Measurements from ENCODE around the gene RUNX2. TPM values are rescaled to one million over a fixed set of nuclear protein-coding genes. Genes with fewer than 3 reads are reported as not detected.

Gene RUNX2
- total and polyA plus RNA-seq, 2 experiments from 2014 or later = 4.4 to 5.2 TPM

DNA sequence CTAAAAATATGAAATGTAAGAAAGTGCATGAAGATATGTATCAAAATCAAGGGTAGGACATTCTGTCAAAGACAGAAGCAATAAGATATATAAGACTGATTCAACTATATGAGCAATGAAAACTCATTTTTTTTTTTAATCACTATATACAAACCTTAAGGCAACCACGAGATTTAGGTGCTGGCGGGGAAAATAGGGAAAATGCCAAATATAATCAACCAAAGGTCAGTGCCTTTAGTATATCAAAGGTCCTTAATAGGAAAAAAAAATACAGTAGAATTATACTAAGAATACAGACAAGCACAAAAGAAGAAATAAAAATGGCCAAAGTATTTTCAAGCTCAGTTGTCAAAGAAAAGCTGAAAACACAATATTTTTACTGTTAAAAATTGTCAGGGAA, 25.5 kb downstream of the RUNX2 start:
- no peak for DNase-seq
- Histone ChIP-seq H3K4me2 (ENCODE audit: unreplicated experiment) (no peak overlapping the region), H3K4me3 (no peak overlapping the region), H3K27ac (no peak overlapping the region), H3K79me2 (ENCODE audit: insufficient read depth) (no peaks in the 10 kb centered on the region), H3K9ac (no peak overlapping the region), H3K4me1 (ENCODE audit: insufficient read depth) (peaks cover 7% of the 10 kb centered on the region), H3F3A (ENCODE audit: insufficient read depth) (no peaks in the 10 kb centered on the region), H3K9me2 (ENCODE audit: insufficient read depth) (no peaks in the 10 kb centered on the region), H4K20me1 (ENCODE audit: insufficient read depth) (no peaks in the 10 kb centered on the region), H3K27me3 (replicated peaks; ENCODE audit: insufficient read depth) (no peaks in the 10 kb centered on the region), H3K9me3 (ENCODE audit: low read depth) (no peaks in the 10 kb centered on the region), H2AFZ (no peak overlapping the region), H3K36me3 (ENCODE audit: low read depth) (no peaks in the 10 kb centered on the region)
- 72 to 79% methylated on average over 2 of the region's 2 CpGs for WGBS, 2 experiments (ENCODE audit: low coverage in 1 of 2, low lambda C conversion rate in 2 of 2, missing lambda C conversion rate in 2 of 2)
- in situ Hi-C loops (cut with MboI) = no loop called here
- no peak for TF ChIP-seq EZH2phosphoT487 (IDR thresholded peaks at IDR 0.05; ENCODE audit: insufficient read depth, low read depth)
- TF ChIP-seq EZH2 (IDR thresholded peaks at IDR 0.05; ENCODE audit: insufficient read depth, poor library complexity, severe bottlenecking) = no peak

DNA sequence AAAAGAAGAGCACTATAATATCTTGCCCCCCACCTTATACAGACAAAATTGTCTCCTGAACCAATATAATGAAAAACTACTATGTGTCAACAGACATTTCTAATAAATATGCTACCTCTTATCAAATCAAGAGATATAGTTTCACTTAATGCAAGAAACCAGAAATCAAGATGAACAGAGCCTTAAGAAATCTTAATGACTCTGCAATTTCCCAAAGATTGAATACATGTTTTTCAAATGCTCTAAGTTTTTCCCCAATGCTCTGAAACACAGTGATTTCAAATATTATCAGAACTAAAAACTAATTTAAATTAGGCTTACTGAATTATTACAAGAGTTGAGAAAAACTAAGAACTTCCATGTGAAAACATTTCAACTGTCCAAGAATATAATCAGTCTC, 36.3 kb downstream of the RUNX2 start:
- Histone ChIP-seq H3K9me3 (ENCODE audit: low read depth) (no peaks in the 10 kb centered on the region), H3K9me2 (ENCODE audit: insufficient read depth) (no peaks in the 10 kb centered on the region), H3K9ac (no peak overlapping the region), H3K4me1 (ENCODE audit: insufficient read depth) (no peaks in the 10 kb centered on the region), H3K36me3 (ENCODE audit: low read depth) (no peaks in the 10 kb centered on the region), H3F3A (ENCODE audit: insufficient read depth) (no peaks in the 10 kb centered on the region), H3K27me3 (replicated peaks; ENCODE audit: insufficient read depth) (no peaks in the 10 kb centered on the region), H2AFZ (no peak overlapping the region), H3K27ac (no peak overlapping the region), H3K4me2 (ENCODE audit: unreplicated experiment) (no peak overlapping the region), H4K20me1 (ENCODE audit: insufficient read depth) (no peaks in the 10 kb centered on the region), H3K79me2 (ENCODE audit: insufficient read depth) (no peaks in the 10 kb centered on the region), H3K4me3 (no peak overlapping the region)
- no peak for DNase-seq
- TF ChIP-seq EZH2 (IDR thresholded peaks at IDR 0.05; ENCODE audit: insufficient read depth, poor library complexity, severe bottlenecking) = no peak
- TF ChIP-seq EZH2phosphoT487 (IDR thresholded peaks at IDR 0.05; ENCODE audit: insufficient read depth, low read depth) = no peak
- in situ Hi-C loops (cut with MboI) = no loop called here

DNA sequence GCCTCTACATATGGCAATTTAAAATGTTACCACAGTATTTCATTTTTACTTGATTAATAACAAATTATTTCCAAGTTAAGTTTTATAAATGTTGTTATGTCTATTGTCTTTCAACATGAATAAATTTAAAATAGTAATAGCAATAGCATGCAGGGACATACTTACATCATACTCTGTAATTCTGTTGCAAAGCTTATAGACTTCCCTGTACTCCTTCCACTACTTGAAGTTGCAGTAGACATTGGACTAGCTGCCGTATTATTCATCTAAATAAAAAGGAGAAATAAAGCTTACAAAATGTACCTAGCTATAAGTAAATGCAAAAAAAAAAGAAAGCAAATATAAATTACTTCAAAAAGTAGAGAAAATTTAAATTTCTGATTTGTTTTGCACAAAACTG, 36.9 kb downstream of the RUNX2 start:
- TF ChIP-seq EZH2 (IDR thresholded peaks at IDR 0.05; ENCODE audit: insufficient read depth, poor library complexity, severe bottlenecking) (no peak), EZH2phosphoT487 (IDR thresholded peaks at IDR 0.05; ENCODE audit: insufficient read depth, low read depth) (no peak)
- Histone ChIP-seq H2AFZ (no peak overlapping the region), H3K4me1 (ENCODE audit: insufficient read depth) (no peaks in the 10 kb centered on the region)

DNA sequence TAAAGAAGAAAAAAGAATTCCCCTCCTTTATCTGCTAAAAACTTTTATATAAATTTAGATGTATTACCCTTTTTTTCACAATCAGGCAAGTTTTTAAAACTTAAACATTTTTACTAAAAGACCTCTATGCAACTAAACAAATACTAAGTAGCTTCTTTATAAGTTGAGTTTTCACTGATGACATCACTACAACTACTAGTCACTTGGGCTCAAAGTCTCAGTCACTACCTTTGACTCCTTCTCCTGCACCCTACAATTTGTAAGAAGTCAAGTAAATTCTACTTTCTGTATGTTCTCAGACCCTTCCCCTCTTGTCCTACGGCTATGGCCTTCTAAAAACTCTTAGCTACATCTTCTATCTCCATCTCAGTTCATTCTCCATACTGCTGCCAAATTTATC, 38.4 kb downstream of the RUNX2 start:
- Histone ChIP-seq H2AFZ (no peak overlapping the region), H3K4me1 (ENCODE audit: insufficient read depth) (no peaks in the 10 kb centered on the region), H3K27ac (no peak overlapping the region), H3K36me3 (ENCODE audit: low read depth) (no peaks in the 10 kb centered on the region), H3K4me3 (no peak overlapping the region), H3K79me2 (ENCODE audit: insufficient read depth) (no peaks in the 10 kb centered on the region), H3K4me2 (ENCODE audit: unreplicated experiment) (no peak overlapping the region), H4K20me1 (ENCODE audit: insufficient read depth) (no peaks in the 10 kb centered on the region), H3F3A (ENCODE audit: insufficient read depth) (no peaks in the 10 kb centered on the region), H3K9ac (no peak overlapping the region), H3K9me3 (ENCODE audit: low read depth) (no peaks in the 10 kb centered on the region), H3K9me2 (ENCODE audit: insufficient read depth) (no peaks in the 10 kb centered on the region), H3K27me3 (replicated peaks; ENCODE audit: insufficient read depth) (no peaks in the 10 kb centered on the region)
- DNase-seq = no peak
- no peak for TF ChIP-seq EZH2phosphoT487 (IDR thresholded peaks at IDR 0.05; ENCODE audit: insufficient read depth, low read depth)
- TF ChIP-seq EZH2 (IDR thresholded peaks at IDR 0.05; ENCODE audit: insufficient read depth, poor library complexity, severe bottlenecking) = no peak
- 97 to 100% methylated on average over 1 of the region's 1 CpG for WGBS, 2 experiments (ENCODE audit: low coverage in 1 of 2, low lambda C conversion rate in 2 of 2, missing lambda C conversion rate in 2 of 2)
- in situ Hi-C loops (cut with MboI) = no loop called here

More for the DNA sequence above, 36.9 kb downstream of the RUNX2 start:
- no peak for DNase-seq
- no peaks in the 10 kb centered on the region for H3F3A ChIP-seq (ENCODE audit: insufficient read depth)
- H3K9me3 ChIP-seq (ENCODE audit: low read depth) = no peaks in the 10 kb centered on the region
- in situ Hi-C loops (cut with MboI) = no loop called here
- H4K20me1 ChIP-seq (ENCODE audit: insufficient read depth) = no peaks in the 10 kb centered on the region
- H3K9me2 ChIP-seq (ENCODE audit: insufficient read depth) = no peaks in the 10 kb centered on the region
- no peaks in the 10 kb centered on the region for H3K27me3 ChIP-seq (replicated peaks; ENCODE audit: insufficient read depth)
- no peak overlapping the region for H3K4me3 ChIP-seq
- no peak overlapping the region for H3K4me2 ChIP-seq (ENCODE audit: unreplicated experiment)
- no peaks in the 10 kb centered on the region for H3K79me2 ChIP-seq (ENCODE audit: insufficient read depth)
- no peaks in the 10 kb centered on the region for H3K36me3 ChIP-seq (ENCODE audit: low read depth)
- 91 to 98% methylated on average over 1 of the region's 1 CpG for WGBS, 2 experiments (ENCODE audit: low coverage in 1 of 2, low lambda C conversion rate in 2 of 2, missing lambda C conversion rate in 2 of 2)
- H3K27ac ChIP-seq = no peak overlapping the region
- no peak overlapping the region for H3K9ac ChIP-seq

DNA sequence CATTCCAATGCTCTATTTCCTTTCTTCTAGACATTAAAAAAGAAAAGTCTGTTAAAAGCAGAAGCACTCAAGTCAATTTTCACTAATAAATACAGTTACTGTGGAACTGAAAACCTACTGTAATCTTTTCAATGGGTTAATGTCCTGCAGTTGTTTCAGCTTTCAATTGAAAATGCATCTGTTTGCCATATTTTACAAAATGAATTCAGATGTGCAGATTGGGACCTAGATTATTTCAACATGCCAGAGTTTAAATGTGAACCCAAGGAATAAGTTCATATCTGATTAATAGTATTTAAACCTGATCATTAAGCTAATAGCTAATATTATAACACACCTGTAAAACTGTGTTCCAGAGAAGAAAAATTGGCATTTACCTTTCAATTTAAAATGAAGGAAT, 39.9 kb downstream of the RUNX2 start:
- H3K79me2 ChIP-seq (ENCODE audit: insufficient read depth) = peaks cover 2% of the 10 kb centered on the region; the same call in 1 of the 2 replicates
- no peak overlapping the region for H3K27ac ChIP-seq
- H4K20me1 ChIP-seq (ENCODE audit: insufficient read depth) = no peaks in the 10 kb centered on the region
- no peaks in the 10 kb centered on the region for H3K36me3 ChIP-seq (ENCODE audit: low read depth)
- in situ Hi-C loops (cut with MboI) = no loop called here
- no peak overlapping the region for H3K9ac ChIP-seq
- H3F3A ChIP-seq (ENCODE audit: insufficient read depth) = no peaks in the 10 kb centered on the region
- TF ChIP-seq EZH2phosphoT487 (IDR thresholded peaks at IDR 0.05; ENCODE audit: insufficient read depth, low read depth) = no peak
- H3K27me3 ChIP-seq (replicated peaks; ENCODE audit: insufficient read depth) = no peaks in the 10 kb centered on the region
- no peak overlapping the region for H3K4me2 ChIP-seq (ENCODE audit: unreplicated experiment)
- H2AFZ ChIP-seq = no peak overlapping the region
- no peaks in the 10 kb centered on the region for H3K4me1 ChIP-seq (ENCODE audit: insufficient read depth)
- no peaks in the 10 kb centered on the region for H3K9me3 ChIP-seq (ENCODE audit: low read depth)
- H3K9me2 ChIP-seq (ENCODE audit: insufficient read depth) = no peaks in the 10 kb centered on the region
- DNase-seq = no peak
- no peak overlapping the region for H3K4me3 ChIP-seq
